Panc1 (cell line): ENCODE measurements around the gene NFATC2. TPM values are rescaled to one million over a fixed set of nuclear protein-coding genes. Genes with fewer than 3 reads are reported as not detected.
A peak's percentile ranks its signal among the peaks of the same experiment; 100 is the strongest.

ENCODE experiments used
- ATAC-seq: fragments of 200-7000 bp; cut with Tn5 transposase; 2 replicates; pipeline ENCODE4 v1.9.1; 2020; ENCODE audit warnings: mild to moderate bottlenecking, moderate library complexity
- Bru-seq: library from RNA; stranded (reverse); fragments of 400-500 nt; gene quantifications from one replicate; lab custom pipeline; 2021; lab: Mats Ljungman, UMichigan
- BruChase-seq, 2 experiments: library from RNA; stranded (reverse); fragments of 400-500 nt; gene quantifications; one replicate each; lab custom pipeline; 2021; lab: Mats Ljungman, UMichigan
- BruUV-seq: library from RNA; stranded (reverse); fragments of 400-500 nt; replicated peaks from 2 replicates; lab custom pipeline; 2021; lab: Mats Ljungman, UMichigan
- CTCF ChIA-PET: fragments of 300-600 bp; sonication (Branson Sonifier 250); formaldehyde crosslinking; loops from one replicate; lab custom pipeline; 2022; ENCODE audit warnings: antibody characterized with exemption; lab: Charles Lee
- POLR2A ChIA-PET: fragments of 300-600 bp; sonication (Branson Sonifier 250); formaldehyde crosslinking; loops from one replicate; lab custom pipeline; 2022; ENCODE audit warnings: antibody characterized with exemption; lab: Charles Lee
- DNase-seq: peaks from one replicate; pipeline ENCODE4 v3.0.0-alpha.2; 2010; ENCODE audit warnings: low read depth, low spot score
- H3K27ac ChIP-seq: 2 replicates; pipeline ENCODE4 v1.5.1; 2011; ENCODE audit warnings: mild to moderate bottlenecking, low read length, inconsistent platforms
- H3K27me3 ChIP-seq: fragments of 200-500 bp; sonication (Bioruptor generic); 2 replicates; pipeline ENCODE4 v1.6.0; 2014; ENCODE audit warnings: low read length, inconsistent platforms; ENCODE audit not compliant: control insufficient read depth, insufficient read depth
- H3K36me3 ChIP-seq: fragments of 200-500 bp; sonication (Bioruptor generic); 2 replicates; pipeline ENCODE4 v1.5.1; 2014; ENCODE audit warnings: inconsistent platforms, mild to moderate bottlenecking, low read length, moderate library complexity; ENCODE audit not compliant: control insufficient read depth, insufficient read depth
- H3K4me1 ChIP-seq: 2 replicates; pipeline ENCODE4 v1.5.1; 2011; ENCODE audit warnings: inconsistent platforms, mild to moderate bottlenecking, low read length, moderate library complexity; ENCODE audit not compliant: control insufficient read depth, insufficient read depth
- H3K4me3 ChIP-seq, 2 experiments: 2 replicates each; pipeline ENCODE4 v1.5.1; 2011 to 2012; ENCODE audit warnings: low read depth in 2 of 2, low read length in 2 of 2, mild to moderate bottlenecking in 2 of 2, inconsistent platforms in 1 of 2, moderate library complexity in 1 of 2
- H3K9me3 ChIP-seq: fragments of 200-500 bp; sonication (Bioruptor generic); 2 replicates; pipeline ENCODE4 v1.5.1; 2014; ENCODE audit warnings: low read depth, mild to moderate bottlenecking, inconsistent platforms, low read length, moderate library complexity; ENCODE audit not compliant: control insufficient read depth, insufficient read depth
- CTCF ChIP-seq: fragments of 450-650 bp; IDR thresholded peaks from 2 replicates; pipeline ENCODE4 v1.5.1; 2017; ENCODE audit warnings: mild to moderate bottlenecking
- POLR2AphosphoS5 ChIP-seq: IDR thresholded peaks from 2 replicates; pipeline ENCODE4 v1.6.1; 2012; ENCODE audit warnings: mild to moderate bottlenecking, low read depth, low read length, moderate library complexity
- REST ChIP-seq, 2 experiments: IDR thresholded peaks; 2 replicates each; pipeline ENCODE4 v1.6.1; 2011 to 2012; ENCODE audit warnings: low read depth in 2 of 2, control low read depth in 1 of 2, low read length in 1 of 2, mild to moderate bottlenecking in 1 of 2, moderate library complexity in 1 of 2; ENCODE audit not compliant: insufficient read depth in 1 of 2
- SIN3A ChIP-seq: IDR thresholded peaks from 2 replicates; pipeline ENCODE4 v1.6.1; 2012; ENCODE audit warnings: low read depth, mild to moderate bottlenecking, low read length, moderate library complexity, borderline replicate concordance; ENCODE audit not compliant: insufficient read depth
- TCF7L2 ChIP-seq: IDR thresholded peaks from 2 replicates; pipeline ENCODE4 v1.6.1; 2011; ENCODE audit warnings: mild to moderate bottlenecking, low read depth, low read length, inconsistent platforms
- in situ Hi-C: cut with HindIII; loops from 2 replicates; pipeline ENCODE4 v1.10.0; 2016; ENCODE audit warnings: low sequenced_read_pairs, low pct_unique_long_range_greater_than_20kb
- intact Hi-C: fragments of 100-400 bp; cut with micrococcal nuclease; formaldehyde crosslinking; loops from one replicate; pipeline ENCODE4 v1.10.0; 2022; ENCODE audit not compliant: unreplicated experiment
- long read RNA-seq: library from polyadenylated mRNA; unstranded; transcript quantifications from one replicate; pipeline ENCODE4 v2.0.0, GENCODE V29; 2021; ENCODE audit not compliant: unreplicated experiment
- polyA plus RNA-seq: library from polyadenylated mRNA; unstranded; fragments of >200 nt; gene quantifications from one replicate; pipeline ENCODE4 v1.2.1, GENCODE V29; 2012; ENCODE audit warnings: missing spikeins; ENCODE audit not compliant: insufficient read length
- total RNA-seq: library from RNA; stranded (reverse); gene quantifications from one replicate; pipeline ENCODE4 v1.2.1, GENCODE V29; 2021; ENCODE audit not compliant: unreplicated experiment

The NFATC2 gene
- 10.6 TPM for total RNA-seq
- polyA plus RNA-seq: 11.6 TPM
- Bru-seq, nascent RNA: percentile 61 among the genes with signal in this experiment
- BruChase-seq, experiment 1, labeled RNA remaining after a 2-hour chase: percentile 53 among the genes with signal in this experiment
- BruChase-seq, experiment 2, labeled RNA remaining after a 6-hour chase: percentile 56 among the genes with signal in this experiment
- long read RNA-seq, partial matches to known transcripts: 3 of 5 reads
- long read RNA-seq, other reads (novel, unspliced or antisense): 2 of 5 reads

- H3K36me3 ChIP-seq: no peaks in the 10 kb centered on the region
- CTCF ChIA-PET: interaction anchor here (0.6 kb wide), 2 partner anchors 127 to 217 kb away, joined by 3 read pairs; no protein-coding TSS in a partner anchor
These were observed at the start of gene NFATC2 for GRCh38 chr20:51542571-51543421. NFATC2 (minus strand) TSS chr20:51542719; CDS start chr20:51542499, 220 bp downstream.

More at GRCh38 chr20:51542571-51543421, at the start of gene NFATC2:
- DNase-seq (no peak), ATAC-seq (peak; percentile 61)
- in situ Hi-C loops: no loop called here
- Histone ChIP-seq H3K27ac (peak within 1 kb of the TSS; percentile 44; the same call in 1 of the 2 replicates), H3K27me3 (no peaks in the 10 kb centered on the region), H3K4me3 (peak within 1 kb of the TSS; percentile 20 to 41), H3K9me3 (no peaks in the 10 kb centered on the region), H3K4me1 (peaks cover 21% of the 10 kb centered on the region)
- POLR2A ChIA-PET: interaction anchor here (0.6 kb wide), 1 partner anchor 23 kb away, joined by 3 read pairs; no protein-coding TSS in a partner anchor
- intact Hi-C loops: no loop called here
- no TSS peak for BruUV-seq
- TF ChIP-seq CTCF (no peak), POLR2AphosphoS5 (no peak), SIN3A (no peak), REST (IDR thresholded peaks at IDR 0.05; ENCODE audit: insufficient read depth in 1 of 2, low read depth in 2 of 2, low read length in 1 of 2) (no peak), TCF7L2 (no peak)
